Fibroblast of lung (primary cell): ENCODE results near the gene UQCC2. TPM values are rescaled to one million over a fixed set of nuclear protein-coding genes. Genes with fewer than 3 reads are reported as not detected.

Experiments
- DNase-seq, 2 donors: peaks; one replicate each; pipeline versions ENCODE4 v3.0.0 to v3.0.0-alpha.2; 2010; ENCODE audit warnings: low read depth in 2 of 2
- H2AFZ ChIP-seq: 2 replicates; pipeline ENCODE4 v1.5.1; 2012; ENCODE audit warnings: low read length, control low read depth, inconsistent platforms
- H3K27ac ChIP-seq: 2 replicates; pipeline ENCODE4 v1.5.1; 2011; ENCODE audit warnings: low read length, control low read depth; ENCODE audit not compliant: insufficient read depth
- H3K27me3 ChIP-seq: 2 replicates; pipeline ENCODE4 v1.5.1; 2011; ENCODE audit warnings: mild to moderate bottlenecking, low read length; ENCODE audit not compliant: control insufficient read depth, insufficient read depth
- H3K36me3 ChIP-seq: 2 replicates; pipeline ENCODE4 v1.5.1; 2011; ENCODE audit warnings: low read length; ENCODE audit not compliant: control insufficient read depth, insufficient read depth
- H3K4me1 ChIP-seq: 2 replicates; pipeline ENCODE4 v1.5.1; 2011; ENCODE audit warnings: low read length; ENCODE audit not compliant: control insufficient read depth, insufficient read depth; ENCODE audit errors: extremely low read depth
- H3K4me2 ChIP-seq: 2 replicates; pipeline ENCODE4 v1.5.1; 2011; ENCODE audit warnings: low read length, control low read depth; ENCODE audit not compliant: insufficient read depth; ENCODE audit errors: extremely low read depth
- H3K4me3 ChIP-seq, 4 experiments: fragments of 200-600 bp in 1 of 4; sonication (generic) in 1 of 4; replicated peaks in 1 of 4; 2 replicates each; pipeline ENCODE4 v1.5.1; 2011 to 2016; ENCODE audit warnings: low read length in 4 of 4, low read depth in 3 of 4, mild to moderate bottlenecking in 3 of 4, control low read depth in 2 of 4, inconsistent platforms in 1 of 4, mixed read lengths in 1 of 4; ENCODE audit not compliant: insufficient read depth in 1 of 4; ENCODE audit errors: control extremely low read depth in 1 of 4
- H3K79me2 ChIP-seq: 2 replicates; pipeline ENCODE4 v1.5.1; 2012; ENCODE audit warnings: mild to moderate bottlenecking, low read length, inconsistent platforms; ENCODE audit not compliant: control insufficient read depth, insufficient read depth
- H3K9ac ChIP-seq: 2 replicates; pipeline ENCODE4 v1.5.1; 2011; ENCODE audit warnings: mild to moderate bottlenecking, low read length, control low read depth; ENCODE audit not compliant: insufficient read depth
- H3K9me3 ChIP-seq: 2 replicates; pipeline ENCODE4 v1.5.1; 2012; ENCODE audit warnings: low read depth, low read length; ENCODE audit not compliant: control insufficient read depth, insufficient read depth
- H4K20me1 ChIP-seq: 2 replicates; pipeline ENCODE4 v1.5.1; 2011; ENCODE audit warnings: low read length; ENCODE audit not compliant: control insufficient read depth, insufficient read depth; ENCODE audit errors: extremely low read depth
- CTCF ChIP-seq, 2 donors: IDR thresholded peaks in 1 of 2; conservative IDR thresholded peaks in 1 of 2; 1 replicate in 1 of 2; 2 replicates in 1 of 2; pipeline ENCODE4 v1.5.1; 2011 to 2012; ENCODE audit warnings: low read length in 2 of 2, control low read depth in 1 of 2, inconsistent platforms in 1 of 2, low read depth in 1 of 2, mild to moderate bottlenecking in 1 of 2
- EZH2 ChIP-seq: IDR thresholded peaks from 2 replicates; pipeline ENCODE4 v1.5.1; 2012; ENCODE audit warnings: low read length, control low read depth, mild to moderate bottlenecking; ENCODE audit errors: missing control alignments
- polyA plus RNA-seq, 2 donors: library from polyadenylated mRNA; depleted of rRNA in 1 of 2; stranded (reverse) in 1 of 2; unstranded in 1 of 2; fragments of >200 nt; gene quantifications; 2 replicates each; pipeline ENCODE4 v1.2.1, GENCODE V29; 2011 to 2012; ENCODE audit warnings: missing spikeins in 1 of 2
- total RNA-seq: library from RNA; depleted of rRNA; stranded (reverse); fragments of >200 nt; gene quantifications from 2 replicates; pipeline ENCODE4 v1.2.1, GENCODE V29; 2014

The UQCC2 gene
- total and polyA plus RNA-seq, 2 donors (not counting 1 experiment from before 2014, with no cell fraction given): 33.8 to 36.5 TPM

GRCh38 chr6:33663727-33664449 lies 47.6 kb downstream of the UQCC2 start:
- Histone ChIP-seq H4K20me1 (no peaks in the 10 kb centered on the region), H3K4me3 (no peak overlapping the region), H3K36me3 (peaks cover 12% of the 10 kb centered on the region), H3K9me3 (no peaks in the 10 kb centered on the region), H2AFZ (no peak overlapping the region), H3K27me3 (no peaks in the 10 kb centered on the region), H3K4me2 (no peak overlapping the region), H3K79me2 (no peaks in the 10 kb centered on the region), H3K27ac (no peak overlapping the region), H3K4me1 (no peaks in the 10 kb centered on the region), H3K9ac (no peak overlapping the region)
- DNase-seq: no peak
- no peak for TF ChIP-seq CTCF (conservative IDR thresholded peaks at IDR 0.05 in 1 of 2, IDR thresholded peaks at IDR 0.05 in 1 of 2; ENCODE audit: low read depth in 1 of 2, low read length in 2 of 2)
- TF ChIP-seq EZH2: no peak

GRCh38 chr6:33663028-33663427 lies 48.5 kb downstream of the UQCC2 start:
- TF ChIP-seq EZH2 (no peak), CTCF (conservative IDR thresholded peaks at IDR 0.05 in 1 of 2, IDR thresholded peaks at IDR 0.05 in 1 of 2; ENCODE audit: low read depth in 1 of 2, low read length in 2 of 2) (no peak)
- Histone ChIP-seq H3K36me3 (peaks cover 12% of the 10 kb centered on the region), H3K4me3 (no peak overlapping the region), H4K20me1 (no peaks in the 10 kb centered on the region), H3K27ac (no peak overlapping the region), H2AFZ (no peak overlapping the region), H3K4me1 (no peaks in the 10 kb centered on the region), H3K9me3 (no peaks in the 10 kb centered on the region), H3K79me2 (no peaks in the 10 kb centered on the region), H3K4me2 (no peak overlapping the region), H3K9ac (no peak overlapping the region), H3K27me3 (no peaks in the 10 kb centered on the region)
- no peak for DNase-seq

GRCh38 chr6:33662318-33662717 lies 49.2 kb downstream of the UQCC2 start:
- H3K9ac ChIP-seq: no peak overlapping the region
- peaks cover 8% of the 10 kb centered on the region for H3K36me3 ChIP-seq
- no peaks in the 10 kb centered on the region for H3K79me2 ChIP-seq
- H4K20me1 ChIP-seq: no peaks in the 10 kb centered on the region
- H3K4me1 ChIP-seq: no peaks in the 10 kb centered on the region
- H3K4me2 ChIP-seq: no peak overlapping the region
- no peaks in the 10 kb centered on the region for H3K9me3 ChIP-seq
- no peaks in the 10 kb centered on the region for H3K27me3 ChIP-seq
- no peak overlapping the region for H2AFZ ChIP-seq
- no peak for DNase-seq
- TF ChIP-seq EZH2 (no peak), CTCF (conservative IDR thresholded peaks at IDR 0.05 in 1 of 2, IDR thresholded peaks at IDR 0.05 in 1 of 2; ENCODE audit: low read depth in 1 of 2, low read length in 2 of 2) (no peak)
- H3K4me3 ChIP-seq: no peak overlapping the region
- H3K27ac ChIP-seq: no peak overlapping the region
